ENCODE measurements around the gene ACSL3. TPM values are rescaled to one million over a fixed set of nuclear protein-coding genes. Genes with fewer than 3 reads are reported as not detected.

Gene ACSL3
- total and polyA plus RNA-seq, 12 donors, result 11.0 to 130 (median 70.6) TPM

GRCh38 chr2:222835823-222836151 is 25.0 kb upstream of the ACSL3 start:
- no peak for TF ChIP-seq POLR2A (IDR thresholded peaks at IDR 0.05)
- TF ChIP-seq, protein P1, sequence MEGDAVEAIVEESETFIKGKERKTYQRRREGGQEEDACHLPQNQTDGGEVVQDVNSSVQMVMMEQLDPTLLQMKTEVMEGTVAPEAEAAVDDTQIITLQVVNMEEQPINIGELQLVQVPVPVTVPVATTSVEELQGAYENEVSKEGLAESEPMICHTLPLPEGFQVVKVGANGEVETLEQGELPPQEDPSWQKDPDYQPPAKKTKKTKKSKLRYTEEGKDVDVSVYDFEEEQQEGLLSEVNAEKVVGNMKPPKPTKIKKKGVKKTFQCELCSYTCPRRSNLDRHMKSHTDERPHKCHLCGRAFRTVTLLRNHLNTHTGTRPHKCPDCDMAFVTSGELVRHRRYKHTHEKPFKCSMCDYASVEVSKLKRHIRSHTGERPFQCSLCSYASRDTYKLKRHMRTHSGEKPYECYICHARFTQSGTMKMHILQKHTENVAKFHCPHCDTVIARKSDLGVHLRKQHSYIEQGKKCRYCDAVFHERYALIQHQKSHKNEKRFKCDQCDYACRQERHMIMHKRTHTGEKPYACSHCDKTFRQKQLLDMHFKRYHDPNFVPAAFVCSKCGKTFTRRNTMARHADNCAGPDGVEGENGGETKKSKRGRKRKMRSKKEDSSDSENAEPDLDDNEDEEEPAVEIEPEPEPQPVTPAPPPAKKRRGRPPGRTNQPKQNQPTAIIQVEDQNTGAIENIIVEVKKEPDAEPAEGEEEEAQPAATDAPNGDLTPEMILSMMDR (IDR thresholded peaks at IDR 0.05), result no peak
- WGBS, 4 donors, result 61 to 79% (median 74%) methylated on average over 5 of the region's 5 CpGs
- Histone ChIP-seq H3K36me3 (replicated peaks in 1 of 2) (no peaks in the 10 kb centered on the region), H3K9me3 (replicated peaks in 1 of 3) (no peaks in the 10 kb centered on the region), H3K27me3 (no peaks in the 10 kb centered on the region), H3K4me1 (replicated peaks in 1 of 2) (no peaks in the 10 kb centered on the region), H3K27ac (no peak overlapping the region), H3K4me3 (no peak overlapping the region)
- DNase-seq, result no peak
- intact Hi-C loops (cut with DNase I), result no loop called here

DNA sequence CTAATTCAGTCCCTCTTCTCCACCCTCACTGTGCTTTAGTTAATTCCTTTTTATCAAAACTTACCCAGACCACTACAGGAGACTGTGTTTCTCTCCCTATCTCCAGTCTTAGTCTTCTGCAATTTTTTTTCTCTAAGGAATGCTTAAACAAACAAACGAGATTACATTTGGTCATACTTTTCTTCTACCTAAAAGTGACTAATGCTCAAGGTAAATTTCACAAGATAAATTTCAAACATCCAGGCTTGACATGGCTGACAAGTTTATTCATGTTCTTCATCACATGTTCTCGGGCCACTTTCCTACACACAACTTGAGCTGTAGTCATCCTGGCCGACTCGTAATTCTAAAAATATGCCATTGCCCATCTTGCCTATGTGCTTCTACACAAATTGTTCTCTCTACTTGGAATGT is 23.2 kb upstream of the ACSL3 start:
- DNase-seq, result no peak
- H3K4me1 ChIP-seq (replicated peaks in 1 of 2), result no peaks in the 10 kb centered on the region
- intact Hi-C loops (cut with DNase I), result no loop called here
- 69 to 80% (median 77%) methylated on average over 4 of the region's 4 CpGs for WGBS, 4 donors
- H3K27ac ChIP-seq, result no peak overlapping the region
- H3K9me3 ChIP-seq (replicated peaks in 1 of 3), result no peaks in the 10 kb centered on the region
- no peak for TF ChIP-seq POLR2A (IDR thresholded peaks at IDR 0.05)
- TF ChIP-seq, protein P1 (IDR thresholded peaks at IDR 0.05), result no peak
- no peaks in the 10 kb centered on the region for H3K27me3 ChIP-seq
- H3K4me3 ChIP-seq, result no peak overlapping the region
- no peaks in the 10 kb centered on the region for H3K36me3 ChIP-seq (replicated peaks in 1 of 2)

DNA sequence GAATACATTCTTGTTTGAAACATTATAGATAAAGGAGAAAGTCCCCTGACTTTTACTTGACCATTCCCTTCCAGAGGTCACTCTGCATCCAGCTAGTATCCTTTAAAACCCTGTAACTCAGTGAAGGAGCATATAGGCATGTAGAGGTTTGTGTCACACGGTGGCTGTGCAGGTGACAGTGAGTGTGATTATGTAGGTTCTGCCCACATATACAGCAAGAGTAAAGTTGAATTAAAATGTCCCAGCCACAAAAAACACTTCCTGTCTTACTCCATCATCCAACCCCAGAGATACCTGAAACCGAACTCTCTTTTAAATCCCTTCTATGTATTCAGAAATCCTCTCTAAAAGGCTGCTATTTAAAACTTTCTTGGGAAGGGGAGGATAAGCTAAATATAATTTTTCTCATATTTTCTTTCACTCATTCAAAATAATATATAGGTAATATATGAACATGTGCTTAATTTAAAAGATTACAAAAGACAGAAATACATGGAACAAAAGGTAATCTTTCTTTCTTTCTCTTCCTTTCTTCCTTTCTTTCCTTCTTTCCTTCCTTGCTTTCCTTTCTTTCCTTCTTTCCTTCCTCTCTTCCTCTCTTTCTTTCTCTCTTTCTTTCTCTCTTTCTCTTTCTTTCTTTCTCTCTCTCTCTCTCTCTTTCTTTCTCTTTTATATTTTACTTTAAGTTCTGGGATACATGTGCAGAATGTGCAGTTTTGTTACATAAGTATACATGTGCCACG is 20.6 kb upstream of the ACSL3 start:
- no peaks in the 10 kb centered on the region for H3K36me3 ChIP-seq (replicated peaks in 1 of 2)
- DNase-seq, result no peak
- H3K9me3 ChIP-seq (replicated peaks in 1 of 3), result no peaks in the 10 kb centered on the region
- 83 to 89% (median 84%) methylated on average over 3 of the region's 3 CpGs for WGBS, 4 donors
- intact Hi-C loops (cut with DNase I), result no loop called here
- no peak for TF ChIP-seq POLR2A (IDR thresholded peaks at IDR 0.05)
- H3K27me3 ChIP-seq, result no peaks in the 10 kb centered on the region
- H3K27ac ChIP-seq, result no peak overlapping the region
- H3K4me3 ChIP-seq, result no peak overlapping the region
- H3K4me1 ChIP-seq (replicated peaks in 1 of 2), result no peaks in the 10 kb centered on the region

GRCh38 chr2:222842491-222843174 is 18.2 kb upstream of the ACSL3 start:
- H3K27me3 ChIP-seq, result no peaks in the 10 kb centered on the region
- H3K9me3 ChIP-seq (replicated peaks in 1 of 3), result no peaks in the 10 kb centered on the region
- no peak overlapping the region for H3K4me3 ChIP-seq
- no peaks in the 10 kb centered on the region for H3K36me3 ChIP-seq (replicated peaks in 1 of 2)
- H3K4me1 ChIP-seq (replicated peaks in 1 of 2), result no peaks in the 10 kb centered on the region
- DNase-seq, result no peak
- TF ChIP-seq, protein P1 (IDR thresholded peaks at IDR 0.05), result no peak
- no peak for TF ChIP-seq POLR2A (IDR thresholded peaks at IDR 0.05)
- H3K27ac ChIP-seq, result no peak overlapping the region
- intact Hi-C loops (cut with DNase I), result no loop called here
- whole genome bisulfite sequencing, 4 donors, result 58 to 71% (median 65%) methylated on average over 3 of the region's 3 CpGs
